Mesendoderm (in vitro differentiated cells): ENCODE results near the gene CDX2.

Source experiments
- DNase-seq: peaks from one replicate; pipeline ENCODE4 v3.0.0; 2013
- H2AK5ac ChIP-seq: 2 replicates; pipeline ENCODE4 v1.6.1; 2013; ENCODE audit warnings: low read length, inconsistent platforms
- H2BK120ac ChIP-seq: 2 replicates; pipeline ENCODE4 v1.6.1; 2013; ENCODE audit warnings: low read depth, mild to moderate bottlenecking, low read length, moderate library complexity, mixed read lengths
- H2BK15ac ChIP-seq: replicated peaks from 2 replicates; pipeline ENCODE4 v1.6.1; 2013; ENCODE audit warnings: low read depth, mild to moderate bottlenecking, moderate library complexity
- H2BK5ac ChIP-seq: 2 replicates; pipeline ENCODE4 v1.6.1; 2013; ENCODE audit warnings: low read length, inconsistent platforms
- H3K18ac ChIP-seq: 2 replicates; pipeline ENCODE4 v1.6.1; 2013; ENCODE audit warnings: mild to moderate bottlenecking, low read length, mixed read lengths
- H3K23ac ChIP-seq: one replicate; pipeline ENCODE4 v1.6.1; 2013; ENCODE audit warnings: low read length
- H3K27ac ChIP-seq: 2 replicates; pipeline ENCODE4 v1.5.1; 2013; ENCODE audit warnings: low read depth, mild to moderate bottlenecking, inconsistent platforms, low read length, moderate library complexity
- H3K27me3 ChIP-seq: 2 replicates; pipeline ENCODE4 v1.6.1; 2013; ENCODE audit warnings: low read length, control low read depth, mild to moderate bottlenecking, inconsistent platforms; ENCODE audit not compliant: insufficient read depth, poor library complexity
- H3K36me3 ChIP-seq: 2 replicates; pipeline ENCODE4 v1.6.1; 2013; ENCODE audit warnings: low read length, inconsistent platforms; ENCODE audit not compliant: control insufficient read depth, insufficient read depth
- H3K4ac ChIP-seq: one replicate; pipeline ENCODE4 v1.6.1; 2013; ENCODE audit warnings: low read depth, mild to moderate bottlenecking, low read length, moderate library complexity
- H3K4me1 ChIP-seq: 2 replicates; pipeline ENCODE4 v1.6.1; 2013; ENCODE audit warnings: low read depth, low read length, inconsistent platforms; ENCODE audit not compliant: control insufficient read depth
- H3K4me2 ChIP-seq: 2 replicates; pipeline ENCODE4 v1.6.1; 2013; ENCODE audit warnings: low read length
- H3K4me3 ChIP-seq: 2 replicates; pipeline ENCODE4 v1.5.1; 2013; ENCODE audit warnings: mild to moderate bottlenecking, low read length
- H3K56ac ChIP-seq: one replicate; pipeline ENCODE4 v1.6.1; 2013; ENCODE audit warnings: low read length
- H3K79me1 ChIP-seq: 2 replicates; pipeline ENCODE4 v1.6.1; 2013; ENCODE audit warnings: low read length, inconsistent platforms
- H3K79me2 ChIP-seq: 2 replicates; pipeline ENCODE4 v1.6.1; 2013; ENCODE audit warnings: mild to moderate bottlenecking, low read length; ENCODE audit not compliant: control insufficient read depth, insufficient read depth
- H3K9ac ChIP-seq: 2 replicates; pipeline ENCODE4 v1.6.1; 2013; ENCODE audit warnings: low read length, inconsistent platforms
- H4K5ac ChIP-seq: one replicate; pipeline ENCODE4 v1.6.1; 2013; ENCODE audit warnings: low read length
- H4K8ac ChIP-seq: one replicate; pipeline ENCODE4 v1.6.1; 2013; ENCODE audit warnings: low read depth, mild to moderate bottlenecking, control low read depth, low read length, moderate library complexity
- WGBS: extraction: QIAGEN DNeasy Blood & Tissue Kit; methylation state at CpG from one replicate; pipeline ENCODE4 v1.1.7; 2013; ENCODE audit warnings: low lambda C conversion rate, missing lambda C conversion rate; ENCODE audit not compliant: insufficient coverage; ENCODE audit errors: extremely low coverage; 5-methylcytosine and 5-hydroxymethylcytosine counted together

CDX2 gene

GRCh38 chr13:27968316-27969081, 616 bp downstream of the CDX2 start:
- peaks cover 57% of the 10 kb centered on the region for H3K27me3 ChIP-seq
- H3K79me2 ChIP-seq, result no peaks in the 10 kb centered on the region
- H4K8ac ChIP-seq, result no peak overlapping the region
- no peak overlapping the region for H3K4ac ChIP-seq
- H3K4me3 ChIP-seq, result peak overlapping the region; percentile 22
- peak; percentile 65 for DNase-seq
- peak overlapping the region; percentile 53 for H3K9ac ChIP-seq
- no CpG with 5 or more reads among the region's 86 CpGs for WGBS
- H3K18ac ChIP-seq, result no peak overlapping the region
- no peak overlapping the region for H4K5ac ChIP-seq
- peak overlapping the region; percentile 90 for H3K4me2 ChIP-seq
- H2BK5ac ChIP-seq, result no peak overlapping the region
- H3K23ac ChIP-seq, result peak overlapping the region; percentile 89
- H3K56ac ChIP-seq, result peak overlapping the region; percentile 52
- H2BK15ac ChIP-seq, result no peak overlapping the region
- H3K36me3 ChIP-seq, result no peaks in the 10 kb centered on the region
- H2BK120ac ChIP-seq, result no peak overlapping the region
- H3K27ac ChIP-seq, result no peak overlapping the region
- no peak overlapping the region for H2AK5ac ChIP-seq
- H3K4me1 ChIP-seq, result peaks cover 12% of the 10 kb centered on the region
- H3K79me1 ChIP-seq, result no peaks in the 10 kb centered on the region

DNA sequence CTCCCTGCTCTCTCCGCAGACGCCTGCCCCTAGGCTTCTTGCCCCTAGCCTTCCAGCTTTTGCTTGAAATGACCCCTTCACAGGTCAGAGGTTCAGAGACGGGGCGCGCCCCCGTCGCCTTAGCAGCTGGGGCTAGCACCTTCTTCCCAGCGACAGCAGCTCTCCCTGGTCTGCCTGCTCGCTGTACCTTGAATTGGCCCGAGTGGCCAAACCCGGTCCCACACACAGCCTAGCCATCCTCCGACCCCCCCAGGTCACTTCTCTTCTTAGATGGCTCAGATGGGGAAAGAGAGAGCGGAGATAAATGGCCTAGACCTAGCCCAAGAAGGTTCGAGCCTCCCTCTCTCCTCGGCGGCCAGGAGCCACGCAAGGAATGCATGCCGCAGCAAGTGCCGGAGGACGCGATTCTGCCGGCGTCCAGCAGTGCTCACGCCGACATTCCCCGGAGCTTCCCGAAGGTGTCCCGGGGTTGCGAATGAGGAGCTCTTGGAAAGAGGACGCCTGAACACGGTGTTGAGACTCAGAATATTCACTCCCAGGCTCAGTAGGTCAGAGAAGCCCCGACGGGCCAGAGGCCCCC, 1.3 kb downstream of the CDX2 start:
- Histone ChIP-seq H2BK120ac (no peak overlapping the region), H3K4me3 (no peak overlapping the region), H4K5ac (no peak overlapping the region), H3K4me2 (peak overlapping the region; percentile 90), H3K27me3 (peaks cover 56% of the 10 kb centered on the region), H3K79me1 (no peaks in the 10 kb centered on the region), H3K23ac (peak overlapping the region; percentile 89), H3K36me3 (no peaks in the 10 kb centered on the region), H2BK15ac (no peak overlapping the region), H3K79me2 (no peaks in the 10 kb centered on the region), H2AK5ac (no peak overlapping the region), H3K4me1 (peaks cover 12% of the 10 kb centered on the region), H3K56ac (no peak overlapping the region), H3K9ac (peak overlapping the region; percentile 9), H3K4ac (no peak overlapping the region), H3K27ac (no peak overlapping the region), H3K18ac (no peak overlapping the region), H4K8ac (no peak overlapping the region), H2BK5ac (no peak overlapping the region)
- WGBS, result no CpG with 5 or more reads among the region's 33 CpGs
- peak; percentile 51 for DNase-seq

DNA sequence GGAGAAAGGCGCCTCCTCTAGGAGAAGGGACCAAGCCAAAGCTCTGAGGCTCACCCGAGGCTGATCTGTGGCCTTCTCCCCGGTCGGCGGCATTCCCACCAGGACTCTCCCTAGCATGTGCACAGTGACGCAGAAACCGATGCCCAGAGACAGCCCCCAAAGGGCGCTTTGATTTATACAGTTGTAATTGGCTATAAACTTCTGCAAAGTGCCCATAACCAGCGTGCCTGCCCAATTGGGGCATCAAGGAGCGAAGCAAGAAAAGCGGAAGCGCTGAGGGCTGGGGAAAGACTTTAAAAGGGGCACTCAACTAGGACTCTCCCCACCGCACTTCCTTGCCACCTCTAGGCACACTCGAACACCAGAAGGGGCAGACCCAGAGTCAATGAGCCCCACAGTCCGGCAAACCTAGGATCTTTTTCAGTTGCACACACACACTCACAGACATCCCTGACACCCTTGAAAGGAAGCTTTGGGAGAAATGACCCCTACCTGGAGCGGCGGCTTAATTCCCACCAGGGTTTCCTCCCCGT, 1.8 kb downstream of the CDX2 start:
- Histone ChIP-seq H3K79me1 (no peaks in the 10 kb centered on the region), H3K36me3 (no peaks in the 10 kb centered on the region), H2AK5ac (no peak overlapping the region), H2BK120ac (no peak overlapping the region), H3K4me3 (no peak overlapping the region), H3K56ac (no peak overlapping the region), H3K9ac (no peak overlapping the region), H3K4me2 (peak overlapping the region; percentile 90), H2BK5ac (no peak overlapping the region), H3K18ac (no peak overlapping the region), H3K27me3 (peaks cover 55% of the 10 kb centered on the region), H3K79me2 (no peaks in the 10 kb centered on the region), H3K4me1 (peaks cover 15% of the 10 kb centered on the region), H3K4ac (no peak overlapping the region), H2BK15ac (no peak overlapping the region), H4K5ac (no peak overlapping the region), H4K8ac (no peak overlapping the region), H3K23ac (no peak overlapping the region), H3K27ac (no peak overlapping the region)
- peak; percentile 54 for DNase-seq
- no CpG with 5 or more reads among the region's 18 CpGs for WGBS

DNA sequence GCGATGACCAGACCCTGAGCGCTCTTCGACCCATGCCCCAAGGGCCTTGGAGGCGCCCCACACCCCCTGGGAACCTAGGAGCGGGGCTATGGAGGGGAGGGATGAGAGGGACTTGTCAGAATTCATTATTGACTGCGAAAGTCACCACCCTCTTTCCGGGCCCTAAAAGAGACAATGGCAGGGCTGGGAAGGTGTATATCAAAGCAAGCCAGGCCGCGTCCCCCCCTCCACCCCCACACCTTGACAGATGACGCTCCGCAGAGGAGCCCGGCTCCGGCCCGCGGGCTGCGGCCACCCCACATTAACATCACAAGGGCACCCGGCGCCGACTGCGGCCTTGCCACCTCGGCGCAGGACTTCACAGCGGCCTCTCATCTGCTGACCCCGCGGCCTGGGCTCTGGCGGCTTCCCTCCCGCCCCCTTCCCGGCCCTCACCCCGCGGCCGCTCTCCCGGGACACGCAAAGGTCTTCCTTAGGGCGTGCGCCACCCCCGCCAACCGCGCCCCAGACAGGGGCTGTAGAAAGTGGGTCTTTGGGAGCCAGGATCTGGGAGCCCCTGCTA, 2.4 kb downstream of the CDX2 start:
- Histone ChIP-seq H3K79me1 (no peaks in the 10 kb centered on the region), H2BK15ac (no peak overlapping the region), H4K5ac (no peak overlapping the region), H3K56ac (no peak overlapping the region), H3K9ac (no peak overlapping the region), H2AK5ac (no peak overlapping the region), H3K4me2 (peak overlapping the region; percentile 71), H3K36me3 (no peaks in the 10 kb centered on the region), H3K27ac (no peak overlapping the region), H3K4me1 (peaks cover 17% of the 10 kb centered on the region), H3K27me3 (peaks cover 52% of the 10 kb centered on the region), H2BK5ac (no peak overlapping the region), H3K4ac (no peak overlapping the region), H3K23ac (no peak overlapping the region), H2BK120ac (no peak overlapping the region), H3K4me3 (no peak overlapping the region), H4K8ac (no peak overlapping the region), H3K79me2 (no peaks in the 10 kb centered on the region), H3K18ac (peak overlapping the region; percentile 20)
- no CpG with 5 or more reads among the region's 38 CpGs for WGBS
- DNase-seq, result peak; percentile 78

DNA sequence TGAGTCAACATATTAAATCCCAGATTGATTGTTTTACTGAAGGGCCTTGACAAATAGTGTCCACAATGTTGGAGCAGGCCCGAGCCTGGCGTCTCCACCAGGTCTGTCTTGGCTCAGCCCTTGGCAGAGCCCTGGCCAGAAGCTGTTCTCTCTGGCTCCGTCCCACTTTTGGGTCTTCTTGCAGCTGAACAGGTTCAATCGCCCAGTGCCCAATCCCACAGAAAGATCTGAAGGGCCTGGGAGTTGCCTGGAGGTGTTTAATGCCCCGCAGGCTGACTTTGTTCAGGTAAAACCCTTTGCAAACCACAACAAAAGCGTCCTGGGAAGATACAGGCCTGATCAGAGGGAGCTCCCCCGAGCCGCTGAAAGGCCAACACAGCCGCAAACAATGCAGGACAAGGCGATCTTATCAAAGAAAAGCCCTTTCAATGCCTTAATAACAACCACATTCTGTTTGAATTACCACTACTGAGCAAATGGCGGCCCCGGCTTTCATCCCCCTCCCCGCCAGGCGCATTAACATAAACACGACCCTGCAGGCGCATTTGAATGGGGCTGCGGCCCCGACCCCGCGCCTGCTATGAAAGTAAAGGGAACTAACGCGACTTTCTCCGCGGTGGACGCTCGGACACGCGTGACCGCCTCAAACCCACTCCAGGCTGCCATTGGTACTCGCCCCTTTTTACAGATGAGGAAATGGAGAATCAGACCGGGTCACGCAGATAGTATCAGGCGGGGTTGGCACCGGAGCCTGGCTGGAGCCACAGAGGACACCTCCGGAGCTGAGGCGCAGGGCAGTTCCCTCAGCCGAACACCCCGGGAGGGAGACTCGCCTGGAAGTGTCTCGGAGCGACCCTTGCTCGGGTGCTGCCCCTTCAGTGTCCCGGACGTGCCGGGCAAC, 3.1 kb downstream of the CDX2 start:
- no peak overlapping the region for H4K8ac ChIP-seq
- H3K79me2 ChIP-seq, result no peaks in the 10 kb centered on the region
- no peak overlapping the region for H4K5ac ChIP-seq
- DNase-seq, result peak; percentile 91
- H3K4ac ChIP-seq, result no peak overlapping the region
- H3K23ac ChIP-seq, result no peak overlapping the region
- H3K4me2 ChIP-seq, result peak overlapping the region; percentile 71
- peaks cover 14% of the 10 kb centered on the region for H3K4me1 ChIP-seq
- no peak overlapping the region for H2BK5ac ChIP-seq
- no CpG with 5 or more reads among the region's 45 CpGs for WGBS
- no peak overlapping the region for H2BK15ac ChIP-seq
- no peak overlapping the region for H2BK120ac ChIP-seq
- H3K4me3 ChIP-seq, result no peak overlapping the region
- H3K79me1 ChIP-seq, result no peaks in the 10 kb centered on the region
- H3K27me3 ChIP-seq, result peaks cover 56% of the 10 kb centered on the region
- H2AK5ac ChIP-seq, result no peak overlapping the region
- peak overlapping the region; percentile 52 for H3K56ac ChIP-seq
- no peak overlapping the region for H3K9ac ChIP-seq
- no peaks in the 10 kb centered on the region for H3K36me3 ChIP-seq
- H3K18ac ChIP-seq, result peak overlapping the region; percentile 20
- H3K27ac ChIP-seq, result no peak overlapping the region
